WTC11 (cell line): ENCODE measurements around the gene TNRC18. TPM values are rescaled to one million over a fixed set of nuclear protein-coding genes. Genes with fewer than 3 reads are reported as not detected.

Experiments used
- ATAC-seq: fragments of 200-7000 bp; cut with Tn5 transposase; 2 replicates; pipeline ENCODE4 v1.10.0; 2021; ENCODE audit warnings: mild to moderate bottlenecking, moderate library complexity
- CTCF ChIA-PET: fragments of 300-600 bp; sonication (Branson Sonifier 250); formaldehyde crosslinking; loops from one replicate; lab custom pipeline; 2021; ENCODE audit warnings: antibody characterized with exemption; lab: Charles Lee
- POLR2A ChIA-PET: fragments of 350-600 bp; sonication (Branson Sonifier 250); formaldehyde crosslinking; loops from one replicate; lab custom pipeline; 2021; ENCODE audit warnings: antibody characterized with exemption; lab: Charles Lee
- DNase-seq: peaks from one replicate; pipeline ENCODE4 v3.0.0; 2021; ENCODE audit warnings: low spot score
- H3K27ac Mint-ChIP-seq: 2 replicates; pipeline ENCODE4 v1.8.0; 2021; ENCODE audit warnings: mixed read lengths
- H3K27me3 Mint-ChIP-seq: 2 replicates; pipeline ENCODE4 v1.8.0; 2021; ENCODE audit warnings: low read depth, mild to moderate bottlenecking, moderate library complexity, mixed read lengths
- H3K36me3 Mint-ChIP-seq: 2 replicates; pipeline ENCODE4 v1.8.0; 2021; ENCODE audit warnings: mixed read lengths
- H3K4me1 Mint-ChIP-seq: 2 replicates; pipeline ENCODE4 v1.8.0; 2022; ENCODE audit warnings: mixed read lengths
- H3K4me3 Mint-ChIP-seq: 2 replicates; pipeline ENCODE4 v1.8.0; 2021; ENCODE audit warnings: mild to moderate bottlenecking, moderate library complexity, mixed read lengths
- H3K9me3 Mint-ChIP-seq: 2 replicates; pipeline ENCODE4 v1.8.0; 2021; ENCODE audit warnings: mixed read lengths
- AR ChIP-seq: fragments of 250-450 bp; sonication (Bioruptor Pico); IDR thresholded peaks from 2 replicates; pipeline ENCODE4 v1.9.0; 2021; ENCODE audit warnings: mild to moderate bottlenecking
- ATF3 ChIP-seq: sonication (generic); formaldehyde crosslinking; conservative IDR thresholded peaks from 2 replicates; pipeline ENCODE4 v1.8.1; 2022; ENCODE audit warnings: mild to moderate bottlenecking, missing genetic modification reagents
- E2F1 ChIP-seq: sonication (generic); formaldehyde crosslinking; IDR thresholded peaks from 2 replicates; pipeline ENCODE4 v1.8.0; 2022; ENCODE audit warnings: mild to moderate bottlenecking, missing genetic modification reagents
- E2F5 ChIP-seq: sonication (generic); formaldehyde crosslinking; IDR thresholded peaks from 2 replicates; pipeline ENCODE4 v1.8.1; 2022; ENCODE audit warnings: mild to moderate bottlenecking, moderate library complexity, missing genetic modification reagents
- EMX1 ChIP-seq: fragments of 250-450 bp; sonication (Bioruptor Pico); IDR thresholded peaks from 2 replicates; pipeline ENCODE4 v1.8.0; 2021; ENCODE audit warnings: mild to moderate bottlenecking
- ESRRA ChIP-seq: sonication (generic); formaldehyde crosslinking; IDR thresholded peaks from 2 replicates; pipeline ENCODE4 v1.8.1; 2022; ENCODE audit warnings: mild to moderate bottlenecking, missing genetic modification reagents, borderline replicate concordance
- FOXP1 ChIP-seq: sonication (generic); formaldehyde crosslinking; IDR thresholded peaks from 2 replicates; pipeline ENCODE4 v1.8.0; 2022; ENCODE audit warnings: missing genetic modification reagents, mild to moderate bottlenecking, moderate library complexity, borderline replicate concordance
- GABPB1 ChIP-seq: sonication (generic); formaldehyde crosslinking; IDR thresholded peaks from 2 replicates; pipeline ENCODE4 v1.8.1; 2023; ENCODE audit warnings: mild to moderate bottlenecking, missing genetic modification reagents
- GTF2I ChIP-seq: fragments of 250-450 bp; sonication (Bioruptor Pico); conservative IDR thresholded peaks from 2 replicates; pipeline ENCODE4 v1.4.0; 2021; ENCODE audit warnings: mild to moderate bottlenecking
- HMGA2 ChIP-seq: fragments of 250-450 bp; sonication (Bioruptor Pico); IDR thresholded peaks from 2 replicates; pipeline ENCODE4 v1.4.0; 2021; ENCODE audit warnings: mild to moderate bottlenecking, moderate library complexity
- HMGXB4 ChIP-seq: sonication (generic); formaldehyde crosslinking; IDR thresholded peaks from 2 replicates; pipeline ENCODE4 v1.8.1; 2023; ENCODE audit warnings: mild to moderate bottlenecking, moderate library complexity, missing genetic modification reagents
- IRF1 ChIP-seq: sonication (generic); formaldehyde crosslinking; IDR thresholded peaks from 2 replicates; pipeline ENCODE4 v1.8.0; 2023; ENCODE audit warnings: missing genetic modification reagents
- JUN ChIP-seq: sonication (generic); formaldehyde crosslinking; IDR thresholded peaks from 2 replicates; pipeline ENCODE4 v1.8.0; 2023; ENCODE audit warnings: mild to moderate bottlenecking, missing genetic modification reagents
- MYBL2 ChIP-seq: sonication (generic); formaldehyde crosslinking; IDR thresholded peaks from 2 replicates; pipeline ENCODE4 v1.8.1; 2023; ENCODE audit warnings: mild to moderate bottlenecking, moderate library complexity, missing genetic modification reagents
- NFATC4 ChIP-seq: fragments of 250-450 bp; sonication (Bioruptor Pico); IDR thresholded peaks from 2 replicates; pipeline ENCODE4 v1.9.0; 2021; ENCODE audit warnings: mild to moderate bottlenecking
- NR2C2 ChIP-seq: sonication (generic); formaldehyde crosslinking; IDR thresholded peaks from 2 replicates; pipeline ENCODE4 v1.8.0; 2022; ENCODE audit warnings: mild to moderate bottlenecking, missing genetic modification reagents
- PRRX2 ChIP-seq: fragments of 250-450 bp; sonication (Bioruptor Pico); IDR thresholded peaks from 2 replicates; pipeline ENCODE4 v1.8.0; 2021; ENCODE audit warnings: mild to moderate bottlenecking
- ZNF121 ChIP-seq: sonication (generic); formaldehyde crosslinking; IDR thresholded peaks from 2 replicates; pipeline ENCODE4 v1.8.0; 2023; ENCODE audit warnings: missing genetic modification reagents
- ZNF138 ChIP-seq: sonication (generic); formaldehyde crosslinking; conservative IDR thresholded peaks from 2 replicates; pipeline ENCODE4 v1.8.1; 2022; ENCODE audit warnings: mild to moderate bottlenecking, moderate library complexity, missing genetic modification reagents
- ZNF263 ChIP-seq: sonication (generic); formaldehyde crosslinking; IDR thresholded peaks from 2 replicates; pipeline ENCODE4 v1.8.1; 2022; ENCODE audit warnings: low read depth, mild to moderate bottlenecking, moderate library complexity, missing genetic modification reagents
- ZNF512 ChIP-seq: sonication (generic); formaldehyde crosslinking; IDR thresholded peaks from 2 replicates; pipeline ENCODE4 v1.8.1; 2022; ENCODE audit warnings: missing genetic modification reagents, borderline replicate concordance
- ZNF671 ChIP-seq: fragments of 250-450 bp; sonication (Bioruptor Pico); IDR thresholded peaks from 2 replicates; pipeline ENCODE4 v1.8.0; 2021; ENCODE audit warnings: mild to moderate bottlenecking
- total RNA-seq: library from RNA; stranded (reverse); gene quantifications from 3 replicates; pipeline ENCODE4 v1.2.3, GENCODE V29; 2021
- TF ChIP-seq, protein P1 (sequence below): fragments of 250-450 bp; sonication (Bioruptor Pico); IDR thresholded peaks from 2 replicates; pipeline ENCODE4 v1.9.0; 2021; ENCODE audit warnings: moderate library complexity, mild to moderate bottlenecking, inconsistent platforms, borderline replicate concordance
- TF ChIP-seq, protein P2 (sequence below): sonication (generic); formaldehyde crosslinking; IDR thresholded peaks from 2 replicates; pipeline ENCODE4 v1.8.0; 2022; ENCODE audit warnings: mild to moderate bottlenecking, missing genetic modification reagents

TNRC18 gene
- total RNA-seq, 1 experiment from 2014 or later = 55.0 TPM

GRCh38 chr7:5426226-5426475, 2.5 kb upstream of the TNRC18 start:
- TF ChIP-seq E2F5 (CRISPR knock-in tag) = no peak
- TF ChIP-seq ZNF671 (CRISPR knock-in tag) = no peak
- no peak for TF ChIP-seq NR2C2 (CRISPR knock-in tag)
- TF ChIP-seq, protein P1, sequence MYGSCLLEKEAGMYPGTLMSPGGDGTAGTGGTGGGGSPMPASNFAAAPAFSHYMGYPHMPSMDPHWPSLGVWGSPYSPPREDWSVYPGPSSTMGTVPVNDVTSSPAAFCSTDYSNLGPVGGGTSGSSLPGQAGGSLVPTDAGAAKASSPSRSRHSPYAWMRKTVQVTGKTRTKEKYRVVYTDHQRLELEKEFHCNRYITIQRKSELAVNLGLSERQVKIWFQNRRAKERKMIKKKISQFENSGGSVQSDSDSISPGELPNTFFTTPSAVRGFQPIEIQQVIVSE = no peak
- TF ChIP-seq MYBL2 (CRISPR knock-in tag) = no peak
- TF ChIP-seq ZNF512 = no peak
- TF ChIP-seq, protein P2, sequence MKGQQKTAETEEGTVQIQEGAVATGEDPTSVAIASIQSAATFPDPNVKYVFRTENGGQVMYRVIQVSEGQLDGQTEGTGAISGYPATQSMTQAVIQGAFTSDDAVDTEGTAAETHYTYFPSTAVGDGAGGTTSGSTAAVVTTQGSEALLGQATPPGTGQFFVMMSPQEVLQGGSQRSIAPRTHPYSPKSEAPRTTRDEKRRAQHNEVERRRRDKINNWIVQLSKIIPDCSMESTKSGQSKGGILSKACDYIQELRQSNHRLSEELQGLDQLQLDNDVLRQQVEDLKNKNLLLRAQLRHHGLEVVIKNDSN = no peak
- no peak for ATAC-seq
- ChIA-PET POLR2A (interaction anchor here (0.9 to 3.5 kb wide), 5 partner anchors 9 to 169 kb away, joined by 3 to 20 read pairs (median 3); no protein-coding TSS in a partner anchor), CTCF (interaction anchor here (1.2 to 1.9 kb wide), 2 partner anchors 25 to 129 kb away, joined by 3 to 13 read pairs; no protein-coding TSS in a partner anchor)
- H3K9me3 Mint-ChIP-seq = no peaks in the 10 kb centered on the region
- H3K27me3 Mint-ChIP-seq = peaks cover 68% of the 10 kb centered on the region
- peak overlapping the region; percentile 88 for H3K4me3 Mint-ChIP-seq
- peaks cover 16% of the 10 kb centered on the region for H3K4me1 Mint-ChIP-seq
- peak overlapping the region; percentile 95 for H3K27ac Mint-ChIP-seq
- no peak for DNase-seq
- no peaks in the 10 kb centered on the region for H3K36me3 Mint-ChIP-seq

- Mint-ChIP-seq H3K27ac (peak overlapping the region; percentile 95), H3K4me1 (peaks cover 17% of the 10 kb centered on the region), H3K27me3 (peaks cover 67% of the 10 kb centered on the region), H3K4me3 (peak overlapping the region; percentile 88), H3K9me3 (no peaks in the 10 kb centered on the region), H3K36me3 (no peaks in the 10 kb centered on the region)
- ChIA-PET CTCF (interaction anchor here (0.6 to 1.9 kb wide), 5 partner anchors 25 to 1113 kb away, joined by 3 to 13 read pairs (median 8); no protein-coding TSS in a partner anchor), POLR2A (interaction anchor here (0.9 to 3.5 kb wide), 6 partner anchors 9 to 170 kb away, joined by 3 to 20 read pairs (median 3); no protein-coding TSS in a partner anchor)
- DNase-seq (peak; percentile 59), ATAC-seq (0 out of 2 replicates have a peak, but pooled peaks have one; percentile 0)
- peak; percentile 20; the same call in 1 of the 2 replicates for TF ChIP-seq ZNF121 (CRISPR knock-in tag)
- TF ChIP-seq JUN (CRISPR knock-in tag) = no peak
- peak; percentile 93 for TF ChIP-seq ZNF263 (CRISPR knock-in tag)
- no peak for TF ChIP-seq ATF3
- TF ChIP-seq E2F1 (CRISPR knock-in tag) = no peak
- no peak for TF ChIP-seq ZNF138 (CRISPR knock-in tag)
- TF ChIP-seq AR (CRISPR knock-in tag) = no peak
- peak; percentile 98 for TF ChIP-seq GTF2I (CRISPR knock-in tag)
- no peak for TF ChIP-seq MYBL2 (CRISPR knock-in tag)
- TF ChIP-seq NR2C2 (CRISPR knock-in tag) = no peak
- no peak for TF ChIP-seq IRF1 (CRISPR knock-in tag)
- TF ChIP-seq PRRX2 (CRISPR knock-in tag) = no peak
- TF ChIP-seq EMX1 (CRISPR knock-in tag) = no peak
- no peak for TF ChIP-seq NFATC4
- peak; percentile 38; the same call in 1 of the 2 replicates for TF ChIP-seq GABPB1 (CRISPR knock-in tag)
- no peak; the same call in 1 of the 2 replicates for TF ChIP-seq HMGA2 (CRISPR knock-in tag)
- no peak; the same call in 1 of the 2 replicates for TF ChIP-seq HMGXB4 (CRISPR knock-in tag)
- no peak for TF ChIP-seq ESRRA (CRISPR knock-in tag)
- no peak for TF ChIP-seq FOXP1 (CRISPR knock-in tag)
These were observed 2.0 kb upstream of the TNRC18 start for GRCh38 chr7:5425507-5426225.
